Progenitor cell of endocrine pancreas (in vitro differentiated cells): ENCODE data around the gene DHX40. TPM values are rescaled to one million over a fixed set of nuclear protein-coding genes. Genes with fewer than 3 reads are reported as not detected.
A peak's percentile ranks its signal among the peaks of the same experiment; 100 is the strongest.

ENCODE experiments used
- DNase-seq: peaks from one replicate; pipeline ENCODE4 v3.0.0; 2021; ENCODE audit warnings: low spot score; ENCODE audit not compliant: unreplicated experiment
- H3K27ac Mint-ChIP-seq: 2 replicates; pipeline ENCODE4 v1.8.0; 2021; ENCODE audit warnings: mild to moderate bottlenecking, moderate library complexity, mixed read lengths
- H3K27me3 Mint-ChIP-seq: 2 replicates; pipeline ENCODE4 v1.8.0; 2021; ENCODE audit warnings: mixed read lengths
- H3K36me3 Mint-ChIP-seq: 2 replicates; pipeline ENCODE4 v1.8.0; 2022; ENCODE audit warnings: mixed read lengths; ENCODE audit not compliant: insufficient read depth
- H3K4me1 Mint-ChIP-seq: 2 replicates; pipeline ENCODE4 v1.8.0; 2021; ENCODE audit warnings: low read depth, mixed read lengths
- H3K4me3 Mint-ChIP-seq: 2 replicates; pipeline ENCODE4 v1.8.0; 2021; ENCODE audit warnings: low read depth, mild to moderate bottlenecking, moderate library complexity, mixed read lengths
- H3K9me3 Mint-ChIP-seq: 2 replicates; pipeline ENCODE4 v1.8.0; 2021; ENCODE audit warnings: low read depth, mixed read lengths
- total RNA-seq: library from RNA; stranded (reverse); gene quantifications from 2 replicates; pipeline ENCODE4 v1.2.1, GENCODE V29; 2021
- TF ChIP-seq, protein P1 (sequence below): fragments of 200-600 bp; sonication (generic); IDR thresholded peaks from one replicate; pipeline ENCODE4 v1.5.0; 2021; ENCODE audit warnings: antibody characterized with exemption, mild to moderate bottlenecking; ENCODE audit not compliant: unreplicated experiment

Gene DHX40
- total RNA-seq, 1 donor from 2014 or later = 67.9 TPM

DNA sequence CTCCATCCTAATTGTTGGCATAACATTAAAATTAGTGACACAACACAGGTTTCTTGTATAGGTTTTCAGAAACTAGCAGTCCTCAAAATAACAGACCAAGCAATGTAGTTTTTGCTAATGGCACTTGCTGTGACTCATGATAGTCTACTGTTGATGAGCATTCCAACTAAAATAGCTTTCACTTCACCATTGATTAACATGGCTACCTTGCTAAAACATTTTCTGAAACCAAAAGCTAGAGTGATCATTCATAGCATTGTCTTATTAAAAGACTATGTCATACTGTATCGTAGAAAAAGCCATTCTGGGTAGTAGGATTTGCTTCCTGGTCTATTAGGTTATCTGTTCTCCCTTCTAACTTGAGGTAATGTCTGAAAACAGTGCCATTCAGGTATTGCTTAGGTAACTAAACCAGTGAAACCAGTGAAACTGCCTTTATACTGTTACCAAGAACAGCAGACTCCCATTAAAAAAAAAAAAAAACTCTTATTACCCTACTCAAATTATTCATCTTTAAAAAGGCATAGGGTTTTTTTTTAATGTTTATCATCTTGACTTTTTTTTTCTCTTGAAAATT, 51.8 kb downstream of the DHX40 start:
- peak overlapping the region; percentile 100 for H3K27ac Mint-ChIP-seq
- peak overlapping the region; percentile 94 for H3K4me3 Mint-ChIP-seq
- H3K36me3 Mint-ChIP-seq = peaks cover 2% of the 10 kb centered on the region
- TF ChIP-seq, protein P1, sequence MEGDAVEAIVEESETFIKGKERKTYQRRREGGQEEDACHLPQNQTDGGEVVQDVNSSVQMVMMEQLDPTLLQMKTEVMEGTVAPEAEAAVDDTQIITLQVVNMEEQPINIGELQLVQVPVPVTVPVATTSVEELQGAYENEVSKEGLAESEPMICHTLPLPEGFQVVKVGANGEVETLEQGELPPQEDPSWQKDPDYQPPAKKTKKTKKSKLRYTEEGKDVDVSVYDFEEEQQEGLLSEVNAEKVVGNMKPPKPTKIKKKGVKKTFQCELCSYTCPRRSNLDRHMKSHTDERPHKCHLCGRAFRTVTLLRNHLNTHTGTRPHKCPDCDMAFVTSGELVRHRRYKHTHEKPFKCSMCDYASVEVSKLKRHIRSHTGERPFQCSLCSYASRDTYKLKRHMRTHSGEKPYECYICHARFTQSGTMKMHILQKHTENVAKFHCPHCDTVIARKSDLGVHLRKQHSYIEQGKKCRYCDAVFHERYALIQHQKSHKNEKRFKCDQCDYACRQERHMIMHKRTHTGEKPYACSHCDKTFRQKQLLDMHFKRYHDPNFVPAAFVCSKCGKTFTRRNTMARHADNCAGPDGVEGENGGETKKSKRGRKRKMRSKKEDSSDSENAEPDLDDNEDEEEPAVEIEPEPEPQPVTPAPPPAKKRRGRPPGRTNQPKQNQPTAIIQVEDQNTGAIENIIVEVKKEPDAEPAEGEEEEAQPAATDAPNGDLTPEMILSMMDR = no peak
- H3K4me1 Mint-ChIP-seq = peaks cover 28% of the 10 kb centered on the region
- H3K9me3 Mint-ChIP-seq = no peaks in the 10 kb centered on the region
- H3K27me3 Mint-ChIP-seq = no peaks in the 10 kb centered on the region
- no peak for DNase-seq

DNA sequence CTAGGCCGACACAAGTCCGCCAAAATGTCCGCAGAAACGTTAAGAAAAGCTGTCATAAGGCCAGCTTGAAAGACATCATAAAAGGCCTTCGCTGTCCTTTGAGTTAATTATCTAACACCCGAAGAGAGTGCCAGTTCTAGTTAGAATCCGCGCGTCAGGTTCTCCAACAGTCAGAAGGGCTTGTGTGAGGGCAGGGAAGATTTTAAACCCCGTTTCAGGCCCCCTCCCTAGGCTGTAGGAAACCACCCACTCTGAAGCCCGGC, 53.6 kb downstream of the DHX40 start:
- Mint-ChIP-seq H3K9me3 (no peaks in the 10 kb centered on the region), H3K27me3 (no peaks in the 10 kb centered on the region), H3K36me3 (peaks cover 1% of the 10 kb centered on the region), H3K4me3 (peak overlapping the region; percentile 94), H3K4me1 (peaks cover 38% of the 10 kb centered on the region), H3K27ac (peak overlapping the region; percentile 100)
- DNase-seq = no peak
- TF ChIP-seq, protein P1 = no peak

GRCh38 chr17:59619298-59620063, 54.1 kb downstream of the DHX40 start, which contains the start of gene CLTC:
TSS of gene CLTC (plus strand) at chr17:59619895. CDS start at chr17:59620132, 237 bp downstream.
- Mint-ChIP-seq H3K4me3 (peak within 1 kb of the TSS; percentile 94), H3K27ac (peak within 1 kb of the TSS; percentile 100), H3K27me3 (no peaks in the 10 kb centered on the region), H3K4me1 (peaks cover 38% of the 10 kb centered on the region), H3K36me3 (peaks cover 1% of the 10 kb centered on the region), H3K9me3 (no peaks in the 10 kb centered on the region)
- TF ChIP-seq, protein P1 = no peak
- DNase-seq = peak; percentile 75

- Mint-ChIP-seq H3K4me1 (peaks cover 38% of the 10 kb centered on the region), H3K27ac (peak overlapping the region; percentile 100), H3K36me3 (peaks cover 1% of the 10 kb centered on the region), H3K4me3 (peak overlapping the region; percentile 94), H3K27me3 (no peaks in the 10 kb centered on the region), H3K9me3 (no peaks in the 10 kb centered on the region)
- TF ChIP-seq, protein P1 = no peak
- DNase-seq = no peak
These were observed 54.6 kb downstream of the DHX40 start for GRCh38 chr17:59620064-59620359.

GRCh38 chr17:59620518-59621259, 55.3 kb downstream of the DHX40 start:
- H3K9me3 Mint-ChIP-seq = no peaks in the 10 kb centered on the region
- H3K4me1 Mint-ChIP-seq = peaks cover 38% of the 10 kb centered on the region
- DNase-seq = no peak
- H3K36me3 Mint-ChIP-seq = peaks cover 1% of the 10 kb centered on the region
- peak overlapping the region; percentile 100 for H3K27ac Mint-ChIP-seq
- TF ChIP-seq, protein P1 = no peak
- no peaks in the 10 kb centered on the region for H3K27me3 Mint-ChIP-seq
- H3K4me3 Mint-ChIP-seq = peak overlapping the region; percentile 94
